PC-3 (cell line): ENCODE measurements around the gene TGIF2.

Source experiments
- EZH2 ChIP-seq: fragments of 300-600 bp; sonication (generic); IDR thresholded peaks from one replicate; pipeline ENCODE4 v1.6.1; 2017; ENCODE audit warnings: antibody characterized with exemption, mild to moderate bottlenecking, low read length; ENCODE audit not compliant: unreplicated experiment
- TF ChIP-seq, protein P1 (sequence below): fragments of 300-600 bp; sonication (generic); conservative IDR thresholded peaks from 2 replicates; pipeline ENCODE4 v1.5.1; 2017; ENCODE audit warnings: antibody characterized with exemption, low read depth, mild to moderate bottlenecking, low read length

DNA sequence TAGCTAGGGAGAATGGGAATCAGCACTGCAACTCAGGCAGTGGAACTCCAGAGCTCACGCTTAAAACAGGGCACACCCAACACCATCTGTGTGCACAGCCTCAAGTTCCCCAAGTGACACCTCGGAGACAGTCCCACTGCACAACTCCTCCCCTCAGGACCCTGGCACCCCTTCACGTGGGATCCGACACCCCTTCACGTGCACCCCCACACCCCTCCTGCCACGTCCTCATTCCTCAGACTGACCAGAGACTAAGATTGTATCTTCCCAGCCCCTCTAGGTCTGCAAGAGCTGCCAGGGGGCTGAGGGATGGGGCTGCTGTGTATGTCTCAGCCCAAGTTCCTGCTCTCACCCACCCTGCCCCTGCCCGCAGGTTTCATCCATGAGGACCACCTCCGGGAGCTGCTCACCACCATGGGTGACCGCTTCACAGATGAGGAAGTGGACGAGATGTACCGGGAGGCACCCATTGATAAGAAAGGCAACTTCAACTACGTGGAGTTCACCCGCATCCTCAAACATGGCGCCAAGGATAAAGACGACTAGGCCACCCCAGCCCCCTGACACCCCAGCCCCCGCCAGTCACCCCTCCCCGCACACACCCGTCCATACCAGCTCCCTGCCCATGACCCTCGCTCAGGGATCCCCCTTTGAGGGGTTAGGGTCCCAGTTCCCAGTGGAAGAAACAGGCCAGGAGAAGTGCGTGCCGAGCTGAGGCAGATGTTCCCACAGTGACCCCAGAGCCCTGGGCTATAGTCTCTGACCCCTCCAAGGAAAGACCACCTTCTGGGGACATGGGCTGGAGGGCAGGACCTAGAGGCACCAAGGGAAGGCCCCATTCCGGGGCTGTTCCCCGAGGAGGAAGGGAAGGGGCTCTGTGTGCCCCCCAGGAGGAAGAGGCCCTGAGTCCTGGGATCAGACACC lies 24.4 kb upstream of the TGIF2 start:
- TF ChIP-seq, protein P1, sequence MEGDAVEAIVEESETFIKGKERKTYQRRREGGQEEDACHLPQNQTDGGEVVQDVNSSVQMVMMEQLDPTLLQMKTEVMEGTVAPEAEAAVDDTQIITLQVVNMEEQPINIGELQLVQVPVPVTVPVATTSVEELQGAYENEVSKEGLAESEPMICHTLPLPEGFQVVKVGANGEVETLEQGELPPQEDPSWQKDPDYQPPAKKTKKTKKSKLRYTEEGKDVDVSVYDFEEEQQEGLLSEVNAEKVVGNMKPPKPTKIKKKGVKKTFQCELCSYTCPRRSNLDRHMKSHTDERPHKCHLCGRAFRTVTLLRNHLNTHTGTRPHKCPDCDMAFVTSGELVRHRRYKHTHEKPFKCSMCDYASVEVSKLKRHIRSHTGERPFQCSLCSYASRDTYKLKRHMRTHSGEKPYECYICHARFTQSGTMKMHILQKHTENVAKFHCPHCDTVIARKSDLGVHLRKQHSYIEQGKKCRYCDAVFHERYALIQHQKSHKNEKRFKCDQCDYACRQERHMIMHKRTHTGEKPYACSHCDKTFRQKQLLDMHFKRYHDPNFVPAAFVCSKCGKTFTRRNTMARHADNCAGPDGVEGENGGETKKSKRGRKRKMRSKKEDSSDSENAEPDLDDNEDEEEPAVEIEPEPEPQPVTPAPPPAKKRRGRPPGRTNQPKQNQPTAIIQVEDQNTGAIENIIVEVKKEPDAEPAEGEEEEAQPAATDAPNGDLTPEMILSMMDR: no peak
- no peak for TF ChIP-seq EZH2
